Measurements from ENCODE around the gene NDFIP2. TPM values are rescaled to one million over a fixed set of nuclear protein-coding genes. Genes with fewer than 3 reads are reported as not detected.
"Not testable (repeated sequence)": the region's sequence is repeated elsewhere in the genome, so short reads cannot be mapped to it uniquely, and the experiment has no call there.

Gene NDFIP2
- total and polyA plus RNA-seq, 10 of the 15 experiments (the other 5 are each of a cell fraction or from before 2014, with no cell fraction given): 17.9 to 57.2 (median 30.6) TPM

GRCh38 chr13:79571147-79571546 is 90.2 kb downstream of the NDFIP2 start:
- 79% methylated on average over 1 of the region's 1 CpG for WGBS (ENCODE audit: insufficient coverage, insufficient replicate concordance, low lambda C conversion rate, missing lambda C conversion rate)
- Histone ChIP-seq H3K36me3 (ENCODE audit: control insufficient read depth in 2 of 2, insufficient read depth in 2 of 2, low read length in 1 of 2) (no peaks in the 10 kb centered on the region), H3K4me3 (no peak overlapping the region), H2AFZ (ENCODE audit: control insufficient read depth, low read depth, low read length) (no peak overlapping the region), H3K27me3 (replicated peaks in 1 of 2; ENCODE audit: control insufficient read depth in 2 of 2, insufficient read depth in 2 of 2, low read length in 1 of 2) (no peaks in the 10 kb centered on the region), H3K9me3 (replicated peaks; ENCODE audit: control insufficient read depth, insufficient read depth, low read length) (no peaks in the 10 kb centered on the region), H3K4me2 (ENCODE audit: control insufficient read depth, insufficient read depth) (no peak overlapping the region), H3K9ac (ENCODE audit: control insufficient read depth, insufficient read depth, low read length) (no peak overlapping the region), H4K20me1 (ENCODE audit: control insufficient read depth, insufficient read depth) (no peaks in the 10 kb centered on the region), H3K27ac (ENCODE audit: control insufficient read depth, insufficient read depth) (no peak overlapping the region), H3K4me1 (ENCODE audit: control insufficient read depth, insufficient read depth, low read length) (no peaks in the 10 kb centered on the region), H3K79me2 (ENCODE audit: control insufficient read depth, insufficient read depth, low read length) (no peaks in the 10 kb centered on the region)
- DNase-seq (ENCODE audit: low read depth, low spot score) (no peak), FAIRE-seq (no peak), ATAC-seq (no peak)
- in situ Hi-C loops (cut with MboI): no loop called here
- ChIA-PET CTCF (interaction anchor here (1.2 kb wide), 1 partner anchor 147 kb away, joined by 3 read pairs; no protein-coding TSS in a partner anchor), RAD21 (ENCODE audit: unreplicated experiment) (no interaction called here), SMC1A (ENCODE audit: uncharacterized antibody, unreplicated experiment) (no interaction called here), POLR2A (no interaction called here)
- BruUV-seq (replicated peaks): no TSS peak
- TF ChIP-seq TCF7 (IDR thresholded peaks at IDR 0.05; ENCODE audit: borderline replicate concordance): no peak
- intact Hi-C loops (cut with micrococcal nuclease; ENCODE audit: unreplicated experiment): no loop called here

GRCh38 chr13:79573892-79574291 is 92.9 kb downstream of the NDFIP2 start:
- H3K27ac ChIP-seq (ENCODE audit: control insufficient read depth, insufficient read depth); ATAC-seq; FAIRE-seq; H3K79me2 ChIP-seq (ENCODE audit: control insufficient read depth, insufficient read depth, low read length); H3K4me3 ChIP-seq; H2AFZ ChIP-seq (ENCODE audit: control insufficient read depth, low read depth, low read length); H3K4me2 ChIP-seq (ENCODE audit: control insufficient read depth, insufficient read depth); H3K9me3 ChIP-seq (replicated peaks; ENCODE audit: control insufficient read depth, insufficient read depth, low read length); in situ Hi-C loops (cut with MboI); POLR2A ChIA-PET; SMC1A ChIA-PET (ENCODE audit: uncharacterized antibody, unreplicated experiment); DNase-seq (ENCODE audit: low read depth, low spot score); CTCF ChIA-PET; H3K4me1 ChIP-seq (ENCODE audit: control insufficient read depth, insufficient read depth, low read length); H3K9ac ChIP-seq (ENCODE audit: control insufficient read depth, insufficient read depth, low read length); intact Hi-C loops (cut with micrococcal nuclease; ENCODE audit: unreplicated experiment); H3K27me3 ChIP-seq (replicated peaks in 1 of 2; ENCODE audit: control insufficient read depth in 2 of 2, insufficient read depth in 2 of 2, low read length in 1 of 2); H4K20me1 ChIP-seq (ENCODE audit: control insufficient read depth, insufficient read depth); RAD21 ChIA-PET (ENCODE audit: unreplicated experiment); H3K36me3 ChIP-seq (ENCODE audit: control insufficient read depth in 2 of 2, insufficient read depth in 2 of 2, low read length in 1 of 2); BruUV-seq (replicated peaks): not testable (repeated sequence)
